BJ (cell line): Measurements from ENCODE around the gene CAMKK1. TPM values are rescaled to one million over a fixed set of nuclear protein-coding genes. Genes with fewer than 3 reads are reported as not detected.

Source experiments
- CTCF ChIA-PET: fragments of 350-600 bp; formaldehyde crosslinking; extraction: SDS; loops from one replicate; lab custom pipeline; 2021; ENCODE audit warnings: antibody characterized with exemption, inconsistent platforms; lab: Yijun Ruan, JAX
- POLR2A ChIA-PET: fragments of 300-600 bp; sonication (Branson Sonifier 250); formaldehyde crosslinking; extraction: SDS; loops from one replicate; lab custom pipeline; 2021; ENCODE audit warnings: antibody characterized with exemption; lab: Charles Lee
- DNase-seq: peaks from one replicate; pipeline ENCODE4 v3.0.0-alpha.2; 2011; ENCODE audit warnings: low read depth
- H3K27me3 ChIP-seq: 2 replicates; pipeline ENCODE4 v1.6.0; 2011; ENCODE audit warnings: low read length; ENCODE audit not compliant: control insufficient read depth, insufficient read depth
- H3K36me3 ChIP-seq: 2 replicates; pipeline ENCODE4 v1.5.1; 2011; ENCODE audit warnings: low read length; ENCODE audit not compliant: control insufficient read depth, insufficient read depth
- H3K4me3 ChIP-seq: 2 replicates; pipeline ENCODE4 v1.5.1; 2011; ENCODE audit warnings: low read depth, mild to moderate bottlenecking, control low read depth, low read length
- CTCF ChIP-seq: IDR thresholded peaks from 2 replicates; pipeline ENCODE4 v1.5.1; 2011; ENCODE audit warnings: low read depth, mild to moderate bottlenecking, control low read depth, inconsistent platforms, low read length, moderate library complexity; ENCODE audit not compliant: insufficient read depth
- polyA plus RNA-seq: library from polyadenylated mRNA; depleted of rRNA; stranded (reverse); fragments of >200 nt; gene quantifications from 2 replicates; pipeline ENCODE4 v1.2.3, GENCODE V29; 2011

CAMKK1 gene
- polyA plus RNA-seq, 1 experiment = 6.1 TPM

- Histone ChIP-seq H3K4me3 (no peak overlapping the region), H3K36me3 (no peaks in the 10 kb centered on the region), H3K27me3 (no peaks in the 10 kb centered on the region; the same call in 1 of the 2 replicates)
- CTCF ChIA-PET = interaction anchor here (1.2 to 5.9 kb wide), 2 partner anchors 9 to 12 kb away, joined by 4 to 40 read pairs; no protein-coding TSS in a partner anchor
- POLR2A ChIA-PET = no interaction called here
- DNase-seq = no peak
- no peak for TF ChIP-seq CTCF
Measured at GRCh38 chr17:3925684-3926485, 33.0 kb upstream of the CAMKK1 start.

GRCh38 chr17:3924512-3925350, 31.9 kb upstream of the CAMKK1 start:
- no peak overlapping the region for H3K4me3 ChIP-seq
- TF ChIP-seq CTCF = no peak
- CTCF ChIA-PET = interaction anchor here (2.5 to 5.9 kb wide), 2 partner anchors 10 to 11 kb away, joined by 6 to 40 read pairs; no protein-coding TSS in a partner anchor
- no peak for DNase-seq
- no peaks in the 10 kb centered on the region for H3K36me3 ChIP-seq
- H3K27me3 ChIP-seq = no peaks in the 10 kb centered on the region; the same call in 1 of the 2 replicates
- POLR2A ChIA-PET = no interaction called here

GRCh38 chr17:3923466-3924190, 30.8 kb upstream of the CAMKK1 start:
- POLR2A ChIA-PET = no interaction called here
- no peak for TF ChIP-seq CTCF
- Histone ChIP-seq H3K4me3 (no peak overlapping the region), H3K27me3 (no peaks in the 10 kb centered on the region; the same call in 1 of the 2 replicates), H3K36me3 (no peaks in the 10 kb centered on the region)
- DNase-seq = no peak
- CTCF ChIA-PET = interaction anchor here (1.1 to 5.9 kb wide), 3 partner anchors 10 to 12 kb away, joined by 3 to 40 read pairs (median 6); no protein-coding TSS in a partner anchor

GRCh38 chr17:3922765-3923164, 29.9 kb upstream of the CAMKK1 start:
- POLR2A ChIA-PET = no interaction called here
- Histone ChIP-seq H3K4me3 (no peak overlapping the region), H3K27me3 (no peaks in the 10 kb centered on the region; the same call in 1 of the 2 replicates), H3K36me3 (no peaks in the 10 kb centered on the region)
- no peak for DNase-seq
- CTCF ChIA-PET = interaction anchor here (1.1 to 2.5 kb wide), 2 partner anchors 9 to 12 kb away, joined by 3 to 6 read pairs; no protein-coding TSS in a partner anchor
- TF ChIP-seq CTCF = no peak
